Ishikawa (cell line): ENCODE results near the gene CYB5RL.

Experiments used
- EGR1 ChIP-seq: IDR thresholded peaks from 2 replicates; pipeline ENCODE4 v1.6.1; 2012
- EP300 ChIP-seq: IDR thresholded peaks from 2 replicates; pipeline ENCODE4 v1.6.1; 2012; ENCODE audit warnings: borderline replicate concordance
- RAD21 ChIP-seq: IDR thresholded peaks from 2 replicates; pipeline ENCODE4 v1.6.1; 2012; ENCODE audit warnings: low read depth
- REST ChIP-seq: IDR thresholded peaks from 2 replicates; pipeline ENCODE4 v1.6.1; 2012; ENCODE audit warnings: low read depth, mild to moderate bottlenecking
- TCF12 ChIP-seq: IDR thresholded peaks from 2 replicates; pipeline ENCODE4 v1.6.1; 2012; ENCODE audit warnings: low read depth
- TEAD4 ChIP-seq: IDR thresholded peaks from 2 replicates; pipeline ENCODE4 v1.6.1; 2012
- TF ChIP-seq, protein P1 (sequence below): IDR thresholded peaks from 2 replicates; pipeline ENCODE4 v1.6.1; 2012

Gene CYB5RL

GRCh38 chr1:54151013-54151412 lies 48.8 kb downstream of the CYB5RL start:
- TF ChIP-seq RAD21 (no peak), TCF12 (no peak), EP300 (no peak; the same call in 1 of the 2 replicates), REST (no peak), TEAD4 (no peak), EGR1 (no peak)
- TF ChIP-seq, protein P1, sequence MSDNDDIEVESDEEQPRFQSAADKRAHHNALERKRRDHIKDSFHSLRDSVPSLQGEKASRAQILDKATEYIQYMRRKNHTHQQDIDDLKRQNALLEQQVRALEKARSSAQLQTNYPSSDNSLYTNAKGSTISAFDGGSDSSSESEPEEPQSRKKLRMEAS = no peak
